Astrocyte (in vitro differentiated cells and primary cell): ENCODE measurements around the gene METTL16. TPM values are rescaled to one million over a fixed set of nuclear protein-coding genes. Genes with fewer than 3 reads are reported as not detected.

Experiments used
- DNase-seq: peaks from one replicate; pipeline ENCODE4 v3.0.0-alpha.2; 2010; ENCODE audit warnings: low read depth
- FAIRE-seq: peaks from 2 replicates; lab custom pipeline; 2011; peaks lifted over from hg19 to GRCh38; lab: Jason Lieb, UNC
- H2AFZ ChIP-seq: 2 replicates; pipeline ENCODE4 v1.6.0; 2012; ENCODE audit warnings: low read depth, low read length, inconsistent platforms
- H3K27ac ChIP-seq: 2 replicates; pipeline ENCODE4 v1.5.1; 2011; ENCODE audit warnings: low read depth, low read length, inconsistent platforms
- H3K27me3 ChIP-seq: 2 replicates; pipeline ENCODE4 v1.6.0; 2011; ENCODE audit warnings: low read length, inconsistent platforms; ENCODE audit not compliant: insufficient read depth
- H3K36me3 ChIP-seq: 2 replicates; pipeline ENCODE4 v1.5.1; 2011; ENCODE audit warnings: low read length, inconsistent platforms; ENCODE audit not compliant: insufficient read depth
- H3K4me1 ChIP-seq: 2 replicates; pipeline ENCODE4 v1.5.1; 2011; ENCODE audit warnings: low read length, inconsistent platforms; ENCODE audit not compliant: insufficient read depth
- H3K4me2 ChIP-seq: 2 replicates; pipeline ENCODE4 v1.6.0; 2012; ENCODE audit warnings: low read length, inconsistent platforms
- H3K4me3 ChIP-seq: 2 replicates; pipeline ENCODE4 v1.5.1; 2011; ENCODE audit warnings: low read depth, mild to moderate bottlenecking, low read length, inconsistent platforms; ENCODE audit not compliant: insufficient read depth
- H3K79me2 ChIP-seq: 2 replicates; pipeline ENCODE4 v1.6.0; 2012; ENCODE audit warnings: mild to moderate bottlenecking, low read length, inconsistent platforms; ENCODE audit not compliant: insufficient read depth
- H3K9ac ChIP-seq: 2 replicates; pipeline ENCODE4 v1.6.0; 2012; ENCODE audit warnings: mild to moderate bottlenecking, low read length, inconsistent platforms
- H3K9me3 ChIP-seq: 2 replicates; pipeline ENCODE4 v1.5.1; 2012; ENCODE audit warnings: low read depth, mild to moderate bottlenecking, low read length, inconsistent platforms; ENCODE audit not compliant: insufficient read depth
- H4K20me1 ChIP-seq: 2 replicates; pipeline ENCODE4 v1.6.0; 2012; ENCODE audit warnings: low read length, inconsistent platforms; ENCODE audit not compliant: insufficient read depth
- H3K27ac Mint-ChIP-seq: one replicate; pipeline ENCODE4 v1.8.0; 2021; ENCODE audit warnings: mild to moderate bottlenecking, mixed read lengths; ENCODE audit not compliant: unreplicated experiment
- H3K27me3 Mint-ChIP-seq: one replicate; pipeline ENCODE4 v1.8.0; 2021; ENCODE audit warnings: low read depth, mixed read lengths; ENCODE audit not compliant: unreplicated experiment
- H3K36me3 Mint-ChIP-seq: one replicate; pipeline ENCODE4 v1.8.0; 2021; ENCODE audit warnings: low read depth, mixed read lengths; ENCODE audit not compliant: unreplicated experiment
- H3K4me1 Mint-ChIP-seq: one replicate; pipeline ENCODE4 v1.8.0; 2021; ENCODE audit warnings: low read depth, mixed read lengths; ENCODE audit not compliant: unreplicated experiment
- H3K4me3 Mint-ChIP-seq: one replicate; pipeline ENCODE4 v1.8.0; 2021; ENCODE audit warnings: mild to moderate bottlenecking, moderate library complexity, mixed read lengths; ENCODE audit not compliant: unreplicated experiment
- H3K9me3 Mint-ChIP-seq: one replicate; pipeline ENCODE4 v1.8.0; 2021; ENCODE audit warnings: mild to moderate bottlenecking, mixed read lengths; ENCODE audit not compliant: unreplicated experiment
- EZH2 ChIP-seq: IDR thresholded peaks from 2 replicates; pipeline ENCODE4 v1.6.1; 2012; ENCODE audit warnings: mild to moderate bottlenecking, low read length, inconsistent platforms; ENCODE audit not compliant: insufficient read depth
- total RNA-seq: library from RNA; stranded (reverse); gene quantifications from 2 replicates; pipeline ENCODE4 v1.2.1, GENCODE V29; 2021
- TF ChIP-seq, protein P1 (sequence below): IDR thresholded peaks from 2 replicates; pipeline ENCODE4 v1.5.1; 2011; ENCODE audit warnings: low read depth, mild to moderate bottlenecking, inconsistent platforms, low read length, moderate library complexity; ENCODE audit not compliant: insufficient read depth

Gene METTL16
- total RNA-seq, 1 donor from 2014 or later: 28.4 TPM

DNA sequence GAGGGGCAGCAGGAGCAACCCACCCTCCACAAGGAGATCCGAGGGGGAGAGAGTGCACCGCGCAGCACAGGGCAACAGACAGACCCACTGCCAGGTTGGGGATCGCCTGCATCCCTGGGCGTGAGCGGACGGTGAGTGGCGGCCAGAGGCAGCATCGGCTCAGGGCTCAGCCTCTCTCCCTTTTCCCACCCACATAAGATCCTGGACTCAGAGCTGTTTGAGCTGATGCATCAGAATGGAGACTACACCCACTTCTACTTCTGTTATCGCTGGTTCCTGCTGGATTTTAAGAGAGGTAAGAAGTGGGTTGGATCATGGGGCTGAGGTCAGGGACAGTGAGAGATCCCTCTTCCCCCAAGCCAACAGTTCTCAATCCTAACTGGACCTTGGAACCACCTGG lies 134.0 kb downstream of the METTL16 start:
- no peak overlapping the region for H2AFZ ChIP-seq
- no peaks in the 10 kb centered on the region for H3K79me2 ChIP-seq
- H3K4me2 ChIP-seq: no peak overlapping the region
- no peak for TF ChIP-seq EZH2
- TF ChIP-seq, protein P1, sequence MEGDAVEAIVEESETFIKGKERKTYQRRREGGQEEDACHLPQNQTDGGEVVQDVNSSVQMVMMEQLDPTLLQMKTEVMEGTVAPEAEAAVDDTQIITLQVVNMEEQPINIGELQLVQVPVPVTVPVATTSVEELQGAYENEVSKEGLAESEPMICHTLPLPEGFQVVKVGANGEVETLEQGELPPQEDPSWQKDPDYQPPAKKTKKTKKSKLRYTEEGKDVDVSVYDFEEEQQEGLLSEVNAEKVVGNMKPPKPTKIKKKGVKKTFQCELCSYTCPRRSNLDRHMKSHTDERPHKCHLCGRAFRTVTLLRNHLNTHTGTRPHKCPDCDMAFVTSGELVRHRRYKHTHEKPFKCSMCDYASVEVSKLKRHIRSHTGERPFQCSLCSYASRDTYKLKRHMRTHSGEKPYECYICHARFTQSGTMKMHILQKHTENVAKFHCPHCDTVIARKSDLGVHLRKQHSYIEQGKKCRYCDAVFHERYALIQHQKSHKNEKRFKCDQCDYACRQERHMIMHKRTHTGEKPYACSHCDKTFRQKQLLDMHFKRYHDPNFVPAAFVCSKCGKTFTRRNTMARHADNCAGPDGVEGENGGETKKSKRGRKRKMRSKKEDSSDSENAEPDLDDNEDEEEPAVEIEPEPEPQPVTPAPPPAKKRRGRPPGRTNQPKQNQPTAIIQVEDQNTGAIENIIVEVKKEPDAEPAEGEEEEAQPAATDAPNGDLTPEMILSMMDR: no peak
- no peaks in the 10 kb centered on the region for H3K27me3 ChIP-seq
- no peak for FAIRE-seq
- H3K36me3 ChIP-seq: peaks cover 5% of the 10 kb centered on the region
- no peak for DNase-seq
- H3K9me3 ChIP-seq: no peaks in the 10 kb centered on the region
- Mint-ChIP-seq H3K36me3 (peaks cover 11% of the 10 kb centered on the region), H3K27me3 (no peaks in the 10 kb centered on the region), H3K27ac (no peak overlapping the region), H3K9me3 (no peaks in the 10 kb centered on the region), H3K4me1 (peaks cover 11% of the 10 kb centered on the region), H3K4me3 (no peak overlapping the region)
- peaks cover 5% of the 10 kb centered on the region for H3K4me1 ChIP-seq
- H3K27ac ChIP-seq: no peak overlapping the region
- H3K9ac ChIP-seq: no peak overlapping the region
- H3K4me3 ChIP-seq: no peak overlapping the region
- peaks cover 6% of the 10 kb centered on the region for H4K20me1 ChIP-seq

DNA sequence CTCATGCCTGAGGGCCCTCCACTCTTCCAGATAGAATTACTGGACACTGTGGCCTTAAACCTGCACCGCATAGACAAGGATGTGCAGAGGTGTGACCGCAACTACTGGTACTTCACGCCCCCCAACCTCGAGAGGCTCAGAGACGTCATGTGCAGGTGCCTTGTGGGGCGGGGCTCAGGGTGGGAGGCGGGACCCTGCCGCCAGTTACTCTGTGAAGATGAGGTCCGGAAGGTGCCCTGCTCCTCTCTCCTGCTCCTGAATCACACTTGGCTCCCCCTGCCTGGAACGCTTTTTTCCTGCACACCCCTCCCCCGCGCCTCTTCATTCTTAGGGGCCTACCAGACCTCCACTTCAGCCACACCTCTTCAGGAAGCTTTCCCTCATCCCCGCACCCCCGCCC lies 135.6 kb downstream of the METTL16 start:
- Mint-ChIP-seq H3K9me3 (no peaks in the 10 kb centered on the region), H3K27me3 (no peaks in the 10 kb centered on the region), H3K4me1 (peaks cover 8% of the 10 kb centered on the region), H3K27ac (no peak overlapping the region), H3K4me3 (no peak overlapping the region), H3K36me3 (peaks cover 15% of the 10 kb centered on the region)
- FAIRE-seq: no peak
- no peaks in the 10 kb centered on the region for H3K79me2 ChIP-seq
- no peak overlapping the region for H3K4me2 ChIP-seq
- DNase-seq: no peak
- H3K36me3 ChIP-seq: peaks cover 5% of the 10 kb centered on the region
- H3K9ac ChIP-seq: no peak overlapping the region
- H2AFZ ChIP-seq: no peak overlapping the region
- TF ChIP-seq, protein P1: no peak
- TF ChIP-seq EZH2: no peak
- H3K9me3 ChIP-seq: no peaks in the 10 kb centered on the region
- no peak overlapping the region for H3K27ac ChIP-seq
- H4K20me1 ChIP-seq: no peaks in the 10 kb centered on the region
- no peaks in the 10 kb centered on the region for H3K4me1 ChIP-seq
- no peak overlapping the region for H3K4me3 ChIP-seq
- H3K27me3 ChIP-seq: no peaks in the 10 kb centered on the region

DNA sequence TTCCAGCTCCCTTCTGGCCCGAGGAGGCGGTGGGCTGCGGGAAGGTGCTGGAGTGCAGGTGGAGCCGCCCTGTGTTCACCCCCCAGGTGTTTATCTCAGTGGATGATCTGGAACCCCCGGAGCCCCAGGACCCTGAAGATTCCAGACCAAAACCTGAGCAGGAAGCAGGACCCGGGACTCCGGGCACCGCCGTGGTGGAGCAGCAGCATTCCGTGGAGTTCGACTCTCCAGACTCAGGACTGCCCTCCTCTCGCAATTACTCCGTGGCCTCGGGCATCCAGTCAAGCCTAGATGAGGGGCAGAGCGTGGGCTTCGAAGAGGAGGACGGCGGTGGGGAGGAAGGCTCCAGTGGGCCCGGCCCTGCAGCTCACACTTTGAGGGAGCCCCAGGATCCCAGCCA lies 136.3 kb downstream of the METTL16 start:
- H3K4me1 Mint-ChIP-seq: peaks cover 6% of the 10 kb centered on the region
- Histone ChIP-seq H3K9ac (no peak overlapping the region), H4K20me1 (no peaks in the 10 kb centered on the region), H3K4me2 (no peak overlapping the region), H3K36me3 (peaks cover 5% of the 10 kb centered on the region), H3K27ac (no peak overlapping the region), H3K4me3 (no peak overlapping the region), H2AFZ (no peak overlapping the region), H3K4me1 (no peaks in the 10 kb centered on the region), H3K9me3 (no peaks in the 10 kb centered on the region), H3K27me3 (no peaks in the 10 kb centered on the region), H3K79me2 (no peaks in the 10 kb centered on the region)
- H3K9me3 Mint-ChIP-seq: no peaks in the 10 kb centered on the region
- H3K36me3 Mint-ChIP-seq: peaks cover 15% of the 10 kb centered on the region
- no peak for FAIRE-seq
- TF ChIP-seq EZH2: no peak
- TF ChIP-seq, protein P1: no peak
- no peaks in the 10 kb centered on the region for H3K27me3 Mint-ChIP-seq
- H3K4me3 Mint-ChIP-seq: no peak overlapping the region
- no peak for DNase-seq
- H3K27ac Mint-ChIP-seq: no peak overlapping the region
